ENCODE measurements around the gene ACAD11.

- TF ChIP-seq CTCF (conservative IDR thresholded peaks at IDR 0.05; ENCODE audit: low read length) (no peak), EZH2phosphoT487 (IDR thresholded peaks at IDR 0.05; ENCODE audit: borderline replicate concordance, low read depth, low read length) (no peak)
These were observed 116.4 kb downstream of the ACAD11 start for GRCh38 chr3:132543011-132543739.

All from OCI-LY7 (cell line).